Prostate gland (tissue), 2 donors: ENCODE data around the gene CCSER1. TPM values are rescaled to one million over a fixed set of nuclear protein-coding genes. Genes with fewer than 3 reads are reported as not detected.

Experiments used
- DNase-seq: peaks from one replicate; pipeline ENCODE4 v3.0.0-alpha.2; 2019; ENCODE audit warnings: low spot score
- H3K27ac ChIP-seq, 2 donors: fragments of 200-600 bp; sonication (generic); 2 replicates each; pipeline ENCODE4 v1.5.1; 2017 to 2019
- H3K27me3 ChIP-seq: fragments of 200-600 bp; sonication (generic); replicated peaks from 2 replicates; pipeline ENCODE4 v1.5.1; 2019; ENCODE audit not compliant: insufficient read depth
- H3K36me3 ChIP-seq, 2 donors: fragments of 200-600 bp; sonication (generic); 1 replicate in 1 of 2; 2 replicates in 1 of 2; pipeline versions ENCODE4 v1.5.1 to v1.8.1; 2017 to 2019
- H3K4me1 ChIP-seq: fragments of 200-600 bp; sonication (generic); replicated peaks from 2 replicates; pipeline ENCODE4 v1.5.1; 2019
- H3K4me3 ChIP-seq, 2 donors: fragments of 200-600 bp; sonication (generic); 2 replicates each; pipeline ENCODE4 v1.5.1; 2017 to 2019
- H3K9me3 ChIP-seq: fragments of 200-600 bp; sonication (generic); 2 replicates; pipeline ENCODE4 v1.5.1; 2017
- POLR2A ChIP-seq: fragments of 450-650 bp; IDR thresholded peaks from one replicate; pipeline ENCODE4 v1.6.1; 2016; ENCODE audit warnings: antibody characterized with exemption, mild to moderate bottlenecking
- POLR2AphosphoS5 ChIP-seq: sonication (generic); formaldehyde crosslinking; IDR thresholded peaks from one replicate; pipeline ENCODE4 v1.6.1; 2017; ENCODE audit warnings: antibody characterized with exemption
- WGBS: methylation state at CpG from one replicate; pipeline ENCODE4 v1.1.5; 2018; 5-methylcytosine and 5-hydroxymethylcytosine counted together
- intact Hi-C: fragments of 100-400 bp; cut with DNase I; formaldehyde crosslinking; loops from one replicate; pipeline ENCODE4 v1.14.2; 2022
- total RNA-seq, 2 donors: library from RNA; depleted of rRNA; stranded (reverse); fragments of >200 nt; gene quantifications; one replicate each; pipeline ENCODE4 v1.1.0, GENCODE V29; 2016
- TF ChIP-seq, protein P1 (sequence below), 4 experiments: fragments of 200-600 bp in 2 of 4; fragments of 450-650 bp in 2 of 4; sonication (generic) in 2 of 4; IDR thresholded peaks; 1 replicate in 3 of 4; 2 replicates in 1 of 4; pipeline ENCODE4 v1.5.1; 2016 to 2019; ENCODE audit warnings: antibody characterized with exemption in 4 of 4, mild to moderate bottlenecking in 2 of 4, moderate library complexity in 2 of 4

CCSER1 gene
- total RNA-seq, 2 donors from 2014 or later: 11.9 to 32.2 TPM

DNA sequence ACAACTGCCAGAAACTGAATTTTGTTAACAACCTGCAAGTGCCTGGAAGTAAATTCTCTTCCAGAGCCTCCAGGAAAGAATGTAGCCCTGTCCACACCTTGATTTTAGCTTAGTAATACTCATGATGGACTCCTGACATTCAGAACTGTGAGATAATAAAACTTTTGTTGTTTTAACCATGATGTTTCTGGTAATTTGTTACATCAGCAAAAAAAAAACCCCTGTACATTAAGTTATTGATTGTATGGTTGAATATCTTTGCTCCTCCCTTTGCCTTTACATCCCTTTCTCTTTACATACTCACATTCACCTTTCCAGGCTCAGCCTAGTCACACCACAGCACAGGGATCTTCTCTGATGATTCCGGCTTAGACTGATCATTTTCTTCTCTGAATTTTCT is 1294.8 kb downstream of the CCSER1 start:
- DNase-seq: no peak
- Histone ChIP-seq H3K4me1 (no peaks in the 10 kb centered on the region), H3K36me3 (no peaks in the 10 kb centered on the region), H3K9me3 (no peaks in the 10 kb centered on the region), H3K27me3 (no peaks in the 10 kb centered on the region), H3K4me3 (no peak overlapping the region), H3K27ac (no peak overlapping the region)
- WGBS: 81% methylated on average over 1 of the region's 1 CpG
- TF ChIP-seq POLR2A (no peak), POLR2AphosphoS5 (no peak)
- TF ChIP-seq, protein P1, sequence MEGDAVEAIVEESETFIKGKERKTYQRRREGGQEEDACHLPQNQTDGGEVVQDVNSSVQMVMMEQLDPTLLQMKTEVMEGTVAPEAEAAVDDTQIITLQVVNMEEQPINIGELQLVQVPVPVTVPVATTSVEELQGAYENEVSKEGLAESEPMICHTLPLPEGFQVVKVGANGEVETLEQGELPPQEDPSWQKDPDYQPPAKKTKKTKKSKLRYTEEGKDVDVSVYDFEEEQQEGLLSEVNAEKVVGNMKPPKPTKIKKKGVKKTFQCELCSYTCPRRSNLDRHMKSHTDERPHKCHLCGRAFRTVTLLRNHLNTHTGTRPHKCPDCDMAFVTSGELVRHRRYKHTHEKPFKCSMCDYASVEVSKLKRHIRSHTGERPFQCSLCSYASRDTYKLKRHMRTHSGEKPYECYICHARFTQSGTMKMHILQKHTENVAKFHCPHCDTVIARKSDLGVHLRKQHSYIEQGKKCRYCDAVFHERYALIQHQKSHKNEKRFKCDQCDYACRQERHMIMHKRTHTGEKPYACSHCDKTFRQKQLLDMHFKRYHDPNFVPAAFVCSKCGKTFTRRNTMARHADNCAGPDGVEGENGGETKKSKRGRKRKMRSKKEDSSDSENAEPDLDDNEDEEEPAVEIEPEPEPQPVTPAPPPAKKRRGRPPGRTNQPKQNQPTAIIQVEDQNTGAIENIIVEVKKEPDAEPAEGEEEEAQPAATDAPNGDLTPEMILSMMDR (IDR thresholded peaks at IDR 0.05): no peak
- intact Hi-C loops: no loop called here

DNA sequence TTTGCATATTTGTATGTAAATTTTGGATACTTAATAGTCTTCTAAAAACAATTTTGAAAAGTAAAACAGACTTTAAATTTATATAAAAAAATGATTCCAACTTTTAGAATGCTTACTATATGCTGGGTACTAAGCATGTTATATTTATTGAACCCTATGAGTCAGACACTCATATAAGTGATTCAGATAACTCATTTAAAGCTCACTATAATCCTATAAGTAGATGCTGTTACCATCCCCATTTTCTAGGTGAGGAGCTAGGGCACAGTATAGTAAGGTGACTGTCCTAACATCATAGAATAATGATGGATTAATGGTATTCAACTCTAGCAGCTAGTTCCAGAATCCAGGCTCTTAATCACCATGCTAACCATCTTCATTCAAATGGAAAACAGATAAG is 1299.5 kb downstream of the CCSER1 start:
- no peaks in the 10 kb centered on the region for H3K9me3 ChIP-seq
- no peak for TF ChIP-seq POLR2A
- no peak for TF ChIP-seq POLR2AphosphoS5
- TF ChIP-seq, protein P1 (IDR thresholded peaks at IDR 0.05): no peak
- intact Hi-C loops: no loop called here
- no peak for DNase-seq
- H3K36me3 ChIP-seq: no peaks in the 10 kb centered on the region
- H3K27me3 ChIP-seq: no peaks in the 10 kb centered on the region
- H3K4me1 ChIP-seq: no peaks in the 10 kb centered on the region
- no peak overlapping the region for H3K4me3 ChIP-seq
- no peak overlapping the region for H3K27ac ChIP-seq

DNA sequence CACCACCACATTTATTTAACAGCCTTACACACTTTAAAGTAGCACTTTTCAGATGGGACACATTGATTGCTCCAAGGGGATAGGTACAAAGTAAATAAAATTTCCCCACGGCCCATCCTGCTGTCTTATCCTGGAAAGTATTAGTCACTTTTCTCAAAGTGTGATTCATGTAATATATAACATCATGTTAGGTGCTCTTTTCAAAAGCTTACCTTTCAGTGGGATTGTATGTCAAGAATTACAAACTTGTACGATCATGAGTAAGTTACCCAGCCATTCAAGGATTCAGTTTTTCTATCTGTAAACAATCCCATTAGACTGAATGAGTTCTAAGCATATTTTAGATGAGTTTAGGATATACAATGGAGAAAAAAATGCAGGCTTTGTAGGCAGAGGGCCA is 1300.0 kb downstream of the CCSER1 start:
- Histone ChIP-seq H3K4me1 (no peaks in the 10 kb centered on the region), H3K27ac (no peak overlapping the region), H3K4me3 (no peak overlapping the region), H3K36me3 (no peaks in the 10 kb centered on the region), H3K27me3 (no peaks in the 10 kb centered on the region), H3K9me3 (no peaks in the 10 kb centered on the region)
- DNase-seq: no peak
- intact Hi-C loops: no loop called here
- 52% methylated on average over 2 of the region's 2 CpGs for WGBS
- TF ChIP-seq POLR2A (no peak), POLR2AphosphoS5 (no peak)
- TF ChIP-seq, protein P1 (IDR thresholded peaks at IDR 0.05): no peak

DNA sequence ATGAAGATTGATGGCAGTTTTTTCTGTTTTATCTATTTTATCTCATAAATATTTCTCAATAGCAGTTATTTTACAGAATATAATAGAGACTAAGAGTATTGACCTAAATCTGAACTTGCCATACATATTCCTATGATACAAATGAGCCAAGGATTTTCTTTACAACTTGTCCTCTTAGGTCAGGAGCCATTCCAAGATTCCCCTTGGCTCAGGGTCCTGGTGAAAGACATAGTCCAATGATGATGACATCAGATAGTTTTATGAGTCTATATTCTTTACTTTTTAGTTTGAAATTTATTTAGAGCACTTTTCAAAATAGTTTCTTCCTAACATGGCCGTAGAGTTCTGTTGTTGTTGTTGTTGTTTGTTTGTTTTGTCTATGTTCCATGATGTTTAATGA is 1307.4 kb downstream of the CCSER1 start:
- Histone ChIP-seq H3K9me3 (no peaks in the 10 kb centered on the region), H3K4me1 (no peaks in the 10 kb centered on the region), H3K27ac (no peak overlapping the region), H3K27me3 (no peaks in the 10 kb centered on the region), H3K36me3 (no peaks in the 10 kb centered on the region), H3K4me3 (no peak overlapping the region)
- no peak for DNase-seq
- TF ChIP-seq POLR2AphosphoS5 (no peak), POLR2A (no peak)
- TF ChIP-seq, protein P1 (IDR thresholded peaks at IDR 0.05): no peak
- WGBS: 79% methylated on average over 1 of the region's 1 CpG
- intact Hi-C loops: no loop called here

DNA sequence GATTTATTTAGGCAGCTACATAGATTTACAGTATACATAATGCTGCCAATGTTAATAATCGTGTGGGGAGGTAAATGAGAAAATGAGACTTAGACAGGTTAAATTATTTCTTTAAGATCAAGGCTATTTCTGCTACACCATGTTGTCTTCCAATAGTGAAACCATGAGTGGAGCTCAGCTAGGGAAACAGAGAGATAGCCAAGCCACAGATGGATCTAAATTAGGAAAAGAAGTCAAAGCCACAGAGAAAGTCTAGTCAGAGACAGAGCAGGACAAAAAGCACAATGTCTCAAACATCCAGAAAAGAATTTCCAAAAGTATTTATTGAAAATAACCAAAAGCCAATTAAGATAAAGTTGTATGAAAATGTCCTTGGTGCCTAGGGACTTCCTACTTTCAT is 1309.4 kb downstream of the CCSER1 start:
- Histone ChIP-seq H3K9me3 (no peaks in the 10 kb centered on the region), H3K4me3 (no peak overlapping the region), H3K27me3 (no peaks in the 10 kb centered on the region), H3K4me1 (no peaks in the 10 kb centered on the region), H3K36me3 (no peaks in the 10 kb centered on the region), H3K27ac (no peak overlapping the region)
- no peak for DNase-seq
- no peak for TF ChIP-seq POLR2AphosphoS5
- TF ChIP-seq, protein P1 (IDR thresholded peaks at IDR 0.05): no peak
- no peak for TF ChIP-seq POLR2A
- WGBS: 77% methylated on average over 1 of the region's 1 CpG
- intact Hi-C loops: no loop called here
